Ovary (tissue), 9 donors: Measurements from ENCODE around the gene LELP1. TPM values are rescaled to one million over a fixed set of nuclear protein-coding genes. Genes with fewer than 3 reads are reported as not detected.

Experiments
- DNase-seq, 5 donors: peaks; one replicate each; pipeline ENCODE4 v3.0.0-alpha.2; 2019 to 2020
- H3K27ac ChIP-seq, 2 donors: fragments of 200-600 bp; one replicate each; pipeline versions ENCODE4 v1.5.1 to v1.8.0; 2019 to 2022
- H3K27me3 ChIP-seq: fragments of 200-600 bp; one replicate; pipeline ENCODE4 v1.8.0; 2022
- H3K36me3 ChIP-seq: fragments of 200-600 bp; sonication (generic); one replicate; pipeline ENCODE4 v1.5.1; 2019
- H3K4me1 ChIP-seq: one replicate; pipeline ENCODE4 v1.8.1; 2013; ENCODE audit warnings: mild to moderate bottlenecking, moderate library complexity; ENCODE audit not compliant: insufficient read depth
- H3K4me3 ChIP-seq: fragments of 200-600 bp; sonication (generic); one replicate; pipeline ENCODE4 v1.5.1; 2017
- H3K9me3 ChIP-seq, 2 donors: fragments of 200-600 bp in 1 of 2; sonication (generic) in 1 of 2; one replicate each; pipeline versions ENCODE4 v1.5.1 to v1.8.1; 2013 to 2019; ENCODE audit warnings: mild to moderate bottlenecking in 1 of 2, moderate library complexity in 1 of 2
- CTCF ChIP-seq, 3 donors: fragments of 450-650 bp in 2 of 3; fragments of 200-600 bp in 1 of 3; IDR thresholded peaks; one replicate each; pipeline versions ENCODE4 v1.5.1 to v1.8.0; 2016 to 2022; ENCODE audit warnings: antibody characterized with exemption in 3 of 3, mild to moderate bottlenecking in 1 of 3
- EP300 ChIP-seq: sonication (generic); formaldehyde crosslinking; IDR thresholded peaks from one replicate; pipeline ENCODE4 v1.6.1; 2017; ENCODE audit warnings: antibody characterized with exemption
- POLR2A ChIP-seq: fragments of 450-650 bp; IDR thresholded peaks from one replicate; pipeline ENCODE4 v1.6.1; 2017; ENCODE audit warnings: antibody characterized with exemption, mild to moderate bottlenecking, moderate library complexity
- WGBS, 3 donors: extraction: QIAGEN DNeasy Blood & Tissue Kit in 1 of 3; methylation state at CpG; one replicate each; pipeline versions ENCODE4 v1.1.5 to v1.1.7; 2013 to 2017; 5-methylcytosine and 5-hydroxymethylcytosine counted together
- intact Hi-C, 4 donors: fragments of 100-400 bp; cut with DNase I; formaldehyde crosslinking; loops; one replicate each; pipeline versions ENCODE4 v1.11.0 to v1.15.1; 2022 to 2023
- polyA plus RNA-seq, 2 donors: library from polyadenylated mRNA; stranded (reverse); fragments of 200-250 nt in 1 of 2; fragments of 350-450 nt in 1 of 2; fragmentation: Illumina TruSeq in 1 of 2; extraction: RNeasy Lipid Tissue Mini Kit (QIAGEN cat#74804) in 1 of 2; gene quantifications; one replicate each; pipeline ENCODE4 v1.2.3, GENCODE V29; 2013 to 2014
- total RNA-seq, 7 donors: library from RNA; depleted of rRNA in 2 of 7; stranded (reverse); fragments of >200 nt in 2 of 7; fragmentation: NEBNext Ultra II Directional in 3 of 7; extraction: Animal tissue kit (Norgen Biotek cat#: 25700) in 3 of 7; gene quantifications; one replicate each; pipeline versions ENCODE4 v1.1.0 to v1.2.4, GENCODE V29; 2016 to 2023
- donor health status: DM: no; HTN: no; CAD: no; lungs with moderate emphysema.
- donor health status: DM: no; HTN: no; CAD: no.
- donor health status: Bipolar disorder and iron deficiency.
- donor health status: DM: yes; HTN: yes; CAD: no.
- donor health status: DM: no; HTN: no; CAD: no.
- donor health status: DM: yes; HTN: yes; CAD: no.

Gene LELP1
- total and polyA plus RNA-seq, 9 donors, result not detected

GRCh38 chr1:153250166-153250565 lies 46.9 kb downstream of the LELP1 start:
- Histone ChIP-seq H3K27me3 (no peaks in the 10 kb centered on the region), H3K9me3 (no peaks in the 10 kb centered on the region), H3K27ac (no peak overlapping the region), H3K36me3 (no peaks in the 10 kb centered on the region), H3K4me3 (no peak overlapping the region), H3K4me1 (no peaks in the 10 kb centered on the region)
- WGBS, 3 donors, result 9 to 31% (median 27%) methylated on average over 1 of the region's 1 CpG
- intact Hi-C loops, result no loop called here
- DNase-seq, result no peak
- TF ChIP-seq POLR2A (no peak), CTCF (IDR thresholded peaks at IDR 0.05) (no peak), EP300 (no peak)

GRCh38 chr1:153251087-153251486 lies 47.9 kb downstream of the LELP1 start:
- Histone ChIP-seq H3K27me3 (no peaks in the 10 kb centered on the region), H3K27ac (no peak overlapping the region), H3K9me3 (no peaks in the 10 kb centered on the region), H3K4me1 (no peaks in the 10 kb centered on the region), H3K4me3 (no peak overlapping the region), H3K36me3 (no peaks in the 10 kb centered on the region)
- intact Hi-C loops, result no loop called here
- TF ChIP-seq POLR2A (no peak), CTCF (IDR thresholded peaks at IDR 0.05) (no peak), EP300 (no peak)
- WGBS, 3 donors, result 89 to 95% (median 89%) methylated on average over 2 of the region's 2 CpGs
- no peak for DNase-seq

GRCh38 chr1:153251562-153251961 lies 48.3 kb downstream of the LELP1 start:
- H3K36me3 ChIP-seq, result no peaks in the 10 kb centered on the region
- H3K4me1 ChIP-seq, result no peaks in the 10 kb centered on the region
- H3K27ac ChIP-seq, result no peak overlapping the region
- DNase-seq, result no peak
- intact Hi-C loops, result no loop called here
- H3K27me3 ChIP-seq, result no peaks in the 10 kb centered on the region
- H3K9me3 ChIP-seq, result no peaks in the 10 kb centered on the region
- H3K4me3 ChIP-seq, result no peak overlapping the region
- WGBS, 3 donors, result 90 to 96% (median 95%) methylated on average over 3 of the region's 3 CpGs
- TF ChIP-seq EP300, result no peak
- TF ChIP-seq POLR2A, result no peak
- TF ChIP-seq CTCF (IDR thresholded peaks at IDR 0.05), result no peak

GRCh38 chr1:153251988-153252387 lies 48.8 kb downstream of the LELP1 start:
- no peaks in the 10 kb centered on the region for H3K4me1 ChIP-seq
- H3K9me3 ChIP-seq, result no peaks in the 10 kb centered on the region
- no peak overlapping the region for H3K27ac ChIP-seq
- intact Hi-C loops, result no loop called here
- no peak for DNase-seq
- no peaks in the 10 kb centered on the region for H3K27me3 ChIP-seq
- no peaks in the 10 kb centered on the region for H3K36me3 ChIP-seq
- WGBS, 3 donors, result 79 to 86% (median 85%) methylated on average over 4 of the region's 4 CpGs
- no peak overlapping the region for H3K4me3 ChIP-seq
- no peak for TF ChIP-seq EP300
- TF ChIP-seq CTCF (IDR thresholded peaks at IDR 0.05), result no peak
- no peak for TF ChIP-seq POLR2A

GRCh38 chr1:153253076-153253475 lies 49.8 kb downstream of the LELP1 start:
- Histone ChIP-seq H3K4me3 (no peak overlapping the region), H3K36me3 (no peaks in the 10 kb centered on the region), H3K27ac (no peak overlapping the region), H3K4me1 (no peaks in the 10 kb centered on the region), H3K27me3 (no peaks in the 10 kb centered on the region), H3K9me3 (no peaks in the 10 kb centered on the region)
- WGBS, 3 donors, result 89 to 95% (median 91%) methylated on average over 2 of the region's 2 CpGs
- intact Hi-C loops, result no loop called here
- DNase-seq, result no peak
- TF ChIP-seq EP300, result no peak
- TF ChIP-seq CTCF (IDR thresholded peaks at IDR 0.05), result no peak
- TF ChIP-seq POLR2A, result no peak
